ENCODE data around the gene VTI1A. TPM values are rescaled to one million over a fixed set of nuclear protein-coding genes. Genes with fewer than 3 reads are reported as not detected.

VTI1A gene
- total and polyA plus RNA-seq, 4 donors = 5.5 to 26.9 (median 13.1) TPM

DNA sequence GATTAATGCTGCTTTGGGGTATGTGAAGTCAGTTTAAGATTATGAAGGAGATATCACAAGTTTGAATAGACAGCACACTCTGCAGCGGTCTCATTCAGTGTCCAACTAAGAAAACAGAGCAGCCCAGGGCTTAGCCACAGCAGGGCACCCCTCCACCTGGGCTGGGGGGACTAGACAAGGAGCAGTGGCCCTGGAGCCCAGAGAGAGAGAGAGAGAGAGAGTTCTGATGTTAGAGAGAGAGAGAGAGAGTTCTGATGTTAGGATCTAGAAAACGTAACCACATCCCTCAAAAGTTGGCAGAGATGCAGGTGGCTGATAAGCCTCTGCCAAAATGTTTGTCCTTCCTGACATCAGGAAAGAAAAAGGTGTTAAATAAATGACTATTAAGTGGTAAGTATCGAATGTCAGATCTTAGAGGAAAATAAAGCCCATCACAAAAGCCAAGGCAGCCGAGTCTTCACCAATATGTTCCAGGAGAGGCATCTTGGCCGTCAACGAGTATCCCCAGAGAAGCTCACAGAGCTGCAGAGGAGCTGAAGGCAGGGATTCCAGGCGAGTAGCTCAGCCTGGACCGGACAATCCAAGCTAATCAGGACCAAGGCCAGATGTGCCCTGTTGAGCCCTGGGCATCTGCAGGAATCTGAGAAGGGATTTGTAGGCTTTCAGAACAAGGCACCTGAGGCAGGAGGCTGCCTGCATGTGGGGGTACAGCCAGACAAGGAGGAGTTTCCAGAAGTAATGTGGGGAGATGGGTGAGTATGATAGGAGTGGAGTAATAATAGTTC is 352.9 kb downstream of the VTI1A start (continued):
- TF ChIP-seq, protein P1, sequence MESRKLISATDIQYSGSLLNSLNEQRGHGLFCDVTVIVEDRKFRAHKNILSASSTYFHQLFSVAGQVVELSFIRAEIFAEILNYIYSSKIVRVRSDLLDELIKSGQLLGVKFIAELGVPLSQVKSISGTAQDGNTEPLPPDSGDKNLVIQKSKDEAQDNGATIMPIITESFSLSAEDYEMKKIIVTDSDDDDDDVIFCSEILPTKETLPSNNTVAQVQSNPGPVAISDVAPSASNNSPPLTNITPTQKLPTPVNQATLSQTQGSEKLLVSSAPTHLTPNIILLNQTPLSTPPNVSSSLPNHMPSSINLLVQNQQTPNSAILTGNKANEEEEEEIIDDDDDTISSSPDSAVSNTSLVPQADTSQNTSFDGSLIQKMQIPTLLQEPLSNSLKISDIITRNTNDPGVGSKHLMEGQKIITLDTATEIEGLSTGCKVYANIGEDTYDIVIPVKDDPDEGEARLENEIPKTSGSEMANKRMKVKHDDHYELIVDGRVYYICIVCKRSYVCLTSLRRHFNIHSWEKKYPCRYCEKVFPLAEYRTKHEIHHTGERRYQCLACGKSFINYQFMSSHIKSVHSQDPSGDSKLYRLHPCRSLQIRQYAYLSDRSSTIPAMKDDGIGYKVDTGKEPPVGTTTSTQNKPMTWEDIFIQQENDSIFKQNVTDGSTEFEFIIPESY (IDR thresholded peaks at IDR 0.05) = no peak
- TF ChIP-seq FOXA1 (IDR thresholded peaks at IDR 0.05) = no peak

GRCh38 chr10:112801004-112801403 is 354.0 kb downstream of the VTI1A start:
- DNase-seq (ENCODE audit: low spot score) = no peak
- WGBS = 89% methylated on average over 3 of the region's 3 CpGs

GRCh38 chr10:112801748-112802147 is 354.7 kb downstream of the VTI1A start:
- WGBS = 81% methylated on average over 4 of the region's 4 CpGs
- Histone ChIP-seq H3K27ac (ENCODE audit: low read depth in 1 of 2, low read length in 2 of 2) (no peak overlapping the region), H3K9me3 (ENCODE audit: control insufficient read depth in 4 of 4, low read length in 3 of 4) (no peaks in the 10 kb centered on the region), H3K4me3 (ENCODE audit: low read depth in 1 of 3, low read length in 3 of 3) (no peak overlapping the region), H3K9ac (ENCODE audit: low read depth in 1 of 2, low read length in 2 of 2) (no peak overlapping the region), H3K4me1 (ENCODE audit: control insufficient read depth in 4 of 4, insufficient read depth in 4 of 4, low read length in 3 of 4) (peaks cover 0 to 3% (median 1%) of the 10 kb centered on the region in 4 donors), H3K36me3 (ENCODE audit: control insufficient read depth in 4 of 4, insufficient read depth in 3 of 4, low read depth in 1 of 4, low read length in 3 of 4) (no peaks in the 10 kb centered on the region), H3K27me3 (ENCODE audit: control insufficient read depth in 4 of 4, insufficient read depth in 4 of 4, low read length in 3 of 4) (no peaks in the 10 kb centered on the region)
- TF ChIP-seq SP1 (IDR thresholded peaks at IDR 0.05) (no peak), JUND (IDR thresholded peaks at IDR 0.05) (no peak), EGR1 (IDR thresholded peaks at IDR 0.05; ENCODE audit: low read depth in 2 of 2) (no peak), REST (IDR thresholded peaks at IDR 0.05) (no peak), YY1 (IDR thresholded peaks at IDR 0.05) (no peak), TAF1 (conservative IDR thresholded peaks at IDR 0.05) (no peak), RXRA (IDR thresholded peaks at IDR 0.05) (no peak), HNF4G (IDR thresholded peaks at IDR 0.05) (no peak)
- TF ChIP-seq, protein P2, sequence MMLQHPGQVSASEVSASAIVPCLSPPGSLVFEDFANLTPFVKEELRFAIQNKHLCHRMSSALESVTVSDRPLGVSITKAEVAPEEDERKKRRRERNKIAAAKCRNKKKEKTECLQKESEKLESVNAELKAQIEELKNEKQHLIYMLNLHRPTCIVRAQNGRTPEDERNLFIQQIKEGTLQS (IDR thresholded peaks at IDR 0.05) = no peak
- no peak for DNase-seq (ENCODE audit: low spot score)

More at GRCh38 chr10:112801004-112801403, 354.0 kb downstream of the VTI1A start:
- no peak overlapping the region for H3K27ac ChIP-seq (ENCODE audit: low read depth in 1 of 2, low read length in 2 of 2)
- no peak overlapping the region for H3K9ac ChIP-seq (ENCODE audit: low read depth in 1 of 2, low read length in 2 of 2)
- TF ChIP-seq, protein P3, sequence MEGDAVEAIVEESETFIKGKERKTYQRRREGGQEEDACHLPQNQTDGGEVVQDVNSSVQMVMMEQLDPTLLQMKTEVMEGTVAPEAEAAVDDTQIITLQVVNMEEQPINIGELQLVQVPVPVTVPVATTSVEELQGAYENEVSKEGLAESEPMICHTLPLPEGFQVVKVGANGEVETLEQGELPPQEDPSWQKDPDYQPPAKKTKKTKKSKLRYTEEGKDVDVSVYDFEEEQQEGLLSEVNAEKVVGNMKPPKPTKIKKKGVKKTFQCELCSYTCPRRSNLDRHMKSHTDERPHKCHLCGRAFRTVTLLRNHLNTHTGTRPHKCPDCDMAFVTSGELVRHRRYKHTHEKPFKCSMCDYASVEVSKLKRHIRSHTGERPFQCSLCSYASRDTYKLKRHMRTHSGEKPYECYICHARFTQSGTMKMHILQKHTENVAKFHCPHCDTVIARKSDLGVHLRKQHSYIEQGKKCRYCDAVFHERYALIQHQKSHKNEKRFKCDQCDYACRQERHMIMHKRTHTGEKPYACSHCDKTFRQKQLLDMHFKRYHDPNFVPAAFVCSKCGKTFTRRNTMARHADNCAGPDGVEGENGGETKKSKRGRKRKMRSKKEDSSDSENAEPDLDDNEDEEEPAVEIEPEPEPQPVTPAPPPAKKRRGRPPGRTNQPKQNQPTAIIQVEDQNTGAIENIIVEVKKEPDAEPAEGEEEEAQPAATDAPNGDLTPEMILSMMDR (IDR thresholded peaks at IDR 0.05; ENCODE audit: low read depth, low read length, missing input control) = no peak
- TF ChIP-seq EGR1 (IDR thresholded peaks at IDR 0.05; ENCODE audit: low read depth in 2 of 2) = no peak
- H3K9me3 ChIP-seq (ENCODE audit: control insufficient read depth in 4 of 4, low read length in 3 of 4) = no peaks in the 10 kb centered on the region
- H3K4me1 ChIP-seq (ENCODE audit: control insufficient read depth in 4 of 4, insufficient read depth in 4 of 4, low read length in 3 of 4) = peaks cover 0 to 3% (median 1%) of the 10 kb centered on the region in 4 donors
- no peak overlapping the region for H3K4me3 ChIP-seq (ENCODE audit: low read depth in 1 of 3, low read length in 3 of 3)
- no peaks in the 10 kb centered on the region for H3K36me3 ChIP-seq (ENCODE audit: control insufficient read depth in 4 of 4, insufficient read depth in 3 of 4, low read depth in 1 of 4, low read length in 3 of 4)
- no peaks in the 10 kb centered on the region for H3K27me3 ChIP-seq (ENCODE audit: control insufficient read depth in 4 of 4, insufficient read depth in 4 of 4, low read length in 3 of 4)

All from liver (tissue), 9 donors.